HG03558 (cell line): Measurements from ENCODE around the gene PIK3CA.
"Not testable (repeated sequence)": the region's sequence is repeated elsewhere in the genome, so short reads cannot be mapped to it uniquely, and the experiment has no call there.

Experiments
- ATAC-seq: cut with Tn5 transposase; IDR thresholded peaks from one replicate; pipeline ENCODE4 v1.9.1; 2021; ENCODE audit warnings: moderate number of reproducible peaks; ENCODE audit not compliant: unreplicated experiment; ENCODE audit errors: extremely low read depth

The PIK3CA gene

GRCh38 chr3:179258820-179259219, 110.7 kb downstream of the PIK3CA start:
- ATAC-seq = no peak

- not testable (repeated sequence) for ATAC-seq
Measured at GRCh38 chr3:179259959-179260756, 112.0 kb downstream of the PIK3CA start.

- peak; percentile 79 for ATAC-seq
Measured at GRCh38 chr3:179260949-179261765, 113.0 kb downstream of the PIK3CA start.

GRCh38 chr3:179263134-179263533, 115.0 kb downstream of the PIK3CA start:
- ATAC-seq = no peak

- no peak for ATAC-seq
Measured at GRCh38 chr3:179264449-179264848, 116.3 kb downstream of the PIK3CA start.

GRCh38 chr3:179265092-179265491, 116.9 kb downstream of the PIK3CA start:
- no peak for ATAC-seq

GRCh38 chr3:179265875-179266274, 117.7 kb downstream of the PIK3CA start:
- ATAC-seq = peak; percentile 43

- ATAC-seq = no peak
Measured at GRCh38 chr3:179266701-179267211, 118.6 kb downstream of the PIK3CA start.

GRCh38 chr3:179268400-179269051, 120.4 kb downstream of the PIK3CA start:
- no peak for ATAC-seq

GRCh38 chr3:179269152-179269707, 121.1 kb downstream of the PIK3CA start:
- ATAC-seq = no peak

- no peak for ATAC-seq
Measured at GRCh38 chr3:179272385-179272784, 124.2 kb downstream of the PIK3CA start.

- ATAC-seq = not testable (repeated sequence)
Measured at GRCh38 chr3:179274434-179274833, 126.3 kb downstream of the PIK3CA start.

GRCh38 chr3:179276001-179276400, 127.8 kb downstream of the PIK3CA start:
- ATAC-seq = no peak

- no peak for ATAC-seq
Measured at GRCh38 chr3:179276743-179277142, 128.6 kb downstream of the PIK3CA start.

- no peak for ATAC-seq
Measured at GRCh38 chr3:179278151-179278550, 130.0 kb downstream of the PIK3CA start.

GRCh38 chr3:179278932-179279693, 131.0 kb downstream of the PIK3CA start:
- ATAC-seq = no peak

GRCh38 chr3:179279837-179280236, 131.7 kb downstream of the PIK3CA start:
- ATAC-seq = no peak

- no peak for ATAC-seq
Measured at GRCh38 chr3:179281825-179282224, 133.7 kb downstream of the PIK3CA start.

- ATAC-seq = no peak
Measured at GRCh38 chr3:179286331-179286730, 138.2 kb downstream of the PIK3CA start.

- ATAC-seq = no peak
Measured at GRCh38 chr3:179288845-179289244, 140.7 kb downstream of the PIK3CA start.
